ENCODE results near the gene ACTG1. TPM values are rescaled to one million over a fixed set of nuclear protein-coding genes. Genes with fewer than 3 reads are reported as not detected.

ACTG1 gene
- total RNA-seq, 1 donor from 2014 or later = 2,949 TPM

GRCh38 chr17:81557276-81558114 lies 44.9 kb upstream of the ACTG1 start:
- DNase-seq = no peak
- Mint-ChIP-seq H3K36me3 (ENCODE audit: low read depth) (peaks cover 40% of the 10 kb centered on the region), H3K4me3 (no peak overlapping the region), H3K4me1 (peaks cover 50% of the 10 kb centered on the region), H3K9me3 (no peaks in the 10 kb centered on the region), H3K27ac (no peak overlapping the region), H3K27me3 (no peaks in the 10 kb centered on the region)
- ChIA-PET POLR2A (interaction anchor here (0.6 to 1.1 kb wide), 3 partner anchors 16 to 46 kb away, joined by 3 to 7 read pairs (median 3); no protein-coding TSS in a partner anchor), CTCF (no interaction called here)
- ATAC-seq (ENCODE audit: low read depth) = no peak
- no peak for TF ChIP-seq CTCF (IDR thresholded peaks at IDR 0.05)
- intact Hi-C loops (cut with micrococcal nuclease) = no loop called here

GRCh38 chr17:81556863-81557262 lies 44.3 kb upstream of the ACTG1 start:
- CTCF ChIA-PET = no interaction called here
- Mint-ChIP-seq H3K9me3 (no peaks in the 10 kb centered on the region), H3K27ac (no peak overlapping the region), H3K4me3 (no peak overlapping the region), H3K36me3 (ENCODE audit: low read depth) (peaks cover 38% of the 10 kb centered on the region), H3K27me3 (no peaks in the 10 kb centered on the region), H3K4me1 (peaks cover 45% of the 10 kb centered on the region)
- TF ChIP-seq CTCF (IDR thresholded peaks at IDR 0.05) = no peak
- intact Hi-C loops (cut with micrococcal nuclease) = no loop called here
- DNase-seq (no peak), ATAC-seq (ENCODE audit: low read depth) (no peak)
- POLR2A ChIA-PET = interaction anchor here (1.1 kb wide), 1 partner anchor 46 kb away, joined by 3 read pairs; no protein-coding TSS in a partner anchor

GRCh38 chr17:81556175-81556691 lies 43.6 kb upstream of the ACTG1 start:
- no peak for DNase-seq
- Mint-ChIP-seq H3K4me1 (peaks cover 42% of the 10 kb centered on the region), H3K36me3 (ENCODE audit: low read depth) (peaks cover 36% of the 10 kb centered on the region), H3K27me3 (no peaks in the 10 kb centered on the region), H3K4me3 (no peak overlapping the region), H3K27ac (no peak overlapping the region), H3K9me3 (no peaks in the 10 kb centered on the region)
- CTCF ChIA-PET = interaction anchor here (2.2 kb wide), 1 partner anchor 38 kb away, joined by 5 read pairs; no protein-coding TSS in a partner anchor
- ATAC-seq (ENCODE audit: low read depth) = no peak
- no peak for TF ChIP-seq CTCF (IDR thresholded peaks at IDR 0.05)
- intact Hi-C loops (cut with micrococcal nuclease) = no loop called here
- POLR2A ChIA-PET = interaction anchor here (0.8 to 8.1 kb wide), 2 partner anchors 42 kb away, joined by 3 to 188 read pairs; partner anchors contain the start of gene ACTG1

GRCh38 chr17:81553616-81554181 lies 41.1 kb upstream of the ACTG1 start:
- H3K27ac Mint-ChIP-seq = peak overlapping the region; percentile 92
- peaks cover 45% of the 10 kb centered on the region for H3K36me3 Mint-ChIP-seq (ENCODE audit: low read depth)
- H3K4me3 Mint-ChIP-seq = peak overlapping the region; percentile 91
- peaks cover 45% of the 10 kb centered on the region for H3K4me1 Mint-ChIP-seq
- TF ChIP-seq CTCF (IDR thresholded peaks at IDR 0.05) = no peak
- ChIA-PET POLR2A (interaction anchor here (0.5 to 8.1 kb wide), 3 partner anchors 40 to 864 kb away, joined by 6 to 188 read pairs (median 7); partner anchors contain the start of gene ACTG1), CTCF (no interaction called here)
- DNase-seq (no peak), ATAC-seq (ENCODE audit: low read depth) (no peak)
- no peaks in the 10 kb centered on the region for H3K9me3 Mint-ChIP-seq
- intact Hi-C loops (cut with micrococcal nuclease) = loop anchor here (1.0 to 5.0 kb wide), 6 partner anchors 8 to 301 kb away; partner anchors contain the start of genes ACTG1 and SLC38A10
- H3K27me3 Mint-ChIP-seq = no peaks in the 10 kb centered on the region
